HFFc6 (cell line): ENCODE measurements around the gene OSGIN1. TPM values are rescaled to one million over a fixed set of nuclear protein-coding genes. Genes with fewer than 3 reads are reported as not detected.
"Not testable (repeated sequence)": the region's sequence is repeated elsewhere in the genome, so short reads cannot be mapped to it uniquely, and the experiment has no call there.

ENCODE experiments used
- DNase-seq: peaks from one replicate; pipeline ENCODE4 v3.0.0-alpha.2; 2018
- H3K27ac Mint-ChIP-seq: 2 replicates; pipeline ENCODE4 v1.8.0; 2020; ENCODE audit warnings: mild to moderate bottlenecking, mixed read lengths
- H3K27me3 Mint-ChIP-seq: 2 replicates; pipeline ENCODE4 v1.8.0; 2021; ENCODE audit warnings: mild to moderate bottlenecking, moderate library complexity, mixed read lengths; ENCODE audit not compliant: insufficient read depth
- H3K36me3 Mint-ChIP-seq: 2 replicates; pipeline ENCODE4 v1.8.0; 2021; ENCODE audit warnings: low read depth, mixed read lengths
- H3K4me1 Mint-ChIP-seq: 2 replicates; pipeline ENCODE4 v1.8.0; 2020; ENCODE audit warnings: low read depth, mixed read lengths
- H3K4me3 Mint-ChIP-seq: 2 replicates; pipeline ENCODE4 v1.8.0; 2020; ENCODE audit warnings: mild to moderate bottlenecking, moderate library complexity, mixed read lengths
- H3K9me3 Mint-ChIP-seq: 2 replicates; pipeline ENCODE4 v1.8.0; 2020; ENCODE audit warnings: mild to moderate bottlenecking, mixed read lengths
- CTCF ChIP-seq: fragments of 200-600 bp; sonication (generic); IDR thresholded peaks from 2 replicates; pipeline ENCODE4 v1.5.0; 2021; ENCODE audit warnings: antibody characterized with exemption, mild to moderate bottlenecking
- total RNA-seq, 6 experiments: library from RNA; stranded (reverse); fragmentation: NEBNext Ultra II Directional; extraction: Animal tissue kit (Norgen Biotek cat#: 25700); gene quantifications; 2 replicates in 1 of 6; 3 replicates in 5 of 6; pipeline ENCODE4 v1.2.3, GENCODE V29; 2021

The OSGIN1 gene
- total RNA-seq, 6 experiments from 2014 or later: 3.9 to 8.6 (median 7.7) TPM

GRCh38 chr16:83940630-83941378 lies 12.2 kb upstream of the OSGIN1 start:
- H3K27ac Mint-ChIP-seq: no peak overlapping the region
- peaks cover 7% of the 10 kb centered on the region for H3K4me1 Mint-ChIP-seq
- H3K27me3 Mint-ChIP-seq: peaks cover 22% of the 10 kb centered on the region
- no peaks in the 10 kb centered on the region for H3K9me3 Mint-ChIP-seq
- H3K36me3 Mint-ChIP-seq: peaks cover 5% of the 10 kb centered on the region; the same call in 1 of the 2 replicates
- no peak overlapping the region for H3K4me3 Mint-ChIP-seq
- DNase-seq: no peak
- TF ChIP-seq CTCF: no peak

GRCh38 chr16:83941546-83941945 lies 11.5 kb upstream of the OSGIN1 start:
- H3K4me3 Mint-ChIP-seq, H3K4me1 Mint-ChIP-seq, H3K36me3 Mint-ChIP-seq, DNase-seq, H3K9me3 Mint-ChIP-seq, H3K27ac Mint-ChIP-seq: not testable (repeated sequence)
- H3K27me3 Mint-ChIP-seq: peaks cover 25% of the 10 kb centered on the region

- no peak for TF ChIP-seq CTCF
- peaks cover 27% of the 10 kb centered on the region for H3K27me3 Mint-ChIP-seq
- peaks cover 7% of the 10 kb centered on the region for H3K4me1 Mint-ChIP-seq
- no peak overlapping the region for H3K27ac Mint-ChIP-seq
- H3K9me3 Mint-ChIP-seq: no peaks in the 10 kb centered on the region
- peaks cover 5% of the 10 kb centered on the region; the same call in 1 of the 2 replicates for H3K36me3 Mint-ChIP-seq
- DNase-seq: no peak
- no peak overlapping the region for H3K4me3 Mint-ChIP-seq
Observed at GRCh38 chr16:83942074-83942473, 11.0 kb upstream of the OSGIN1 start.

- H3K27me3 Mint-ChIP-seq: peaks cover 30% of the 10 kb centered on the region
- H3K9me3 Mint-ChIP-seq: no peaks in the 10 kb centered on the region
- TF ChIP-seq CTCF: no peak
- H3K27ac Mint-ChIP-seq: no peak overlapping the region
- no peak for DNase-seq
- H3K4me1 Mint-ChIP-seq: peaks cover 7% of the 10 kb centered on the region
- no peak overlapping the region for H3K4me3 Mint-ChIP-seq
- H3K36me3 Mint-ChIP-seq: peaks cover 5% of the 10 kb centered on the region; the same call in 1 of the 2 replicates
Observed at GRCh38 chr16:83942815-83943515, 10.1 kb upstream of the OSGIN1 start.

GRCh38 chr16:83943516-83944050 lies 9.5 kb upstream of the OSGIN1 start:
- peaks cover 5% of the 10 kb centered on the region; the same call in 1 of the 2 replicates for H3K36me3 Mint-ChIP-seq
- no peak overlapping the region for H3K27ac Mint-ChIP-seq
- TF ChIP-seq CTCF: no peak
- peaks cover 7% of the 10 kb centered on the region for H3K4me1 Mint-ChIP-seq
- peaks cover 30% of the 10 kb centered on the region for H3K27me3 Mint-ChIP-seq
- no peaks in the 10 kb centered on the region for H3K9me3 Mint-ChIP-seq
- DNase-seq: no peak
- H3K4me3 Mint-ChIP-seq: no peak overlapping the region

GRCh38 chr16:83945587-83945986 lies 7.5 kb upstream of the OSGIN1 start:
- TF ChIP-seq CTCF: no peak
- Mint-ChIP-seq H3K9me3 (no peaks in the 10 kb centered on the region), H3K4me1 (no peaks in the 10 kb centered on the region), H3K27ac (no peak overlapping the region), H3K27me3 (peaks cover 23% of the 10 kb centered on the region), H3K36me3 (no peaks in the 10 kb centered on the region), H3K4me3 (no peak overlapping the region)
- no peak for DNase-seq
